GM21515 (cell line): ENCODE data around the gene HS3ST5.

ENCODE experiments used
- ATAC-seq: cut with Tn5 transposase; IDR thresholded peaks from one replicate; pipeline ENCODE4 v1.9.1; 2021; ENCODE audit not compliant: unreplicated experiment

Gene HS3ST5

DNA sequence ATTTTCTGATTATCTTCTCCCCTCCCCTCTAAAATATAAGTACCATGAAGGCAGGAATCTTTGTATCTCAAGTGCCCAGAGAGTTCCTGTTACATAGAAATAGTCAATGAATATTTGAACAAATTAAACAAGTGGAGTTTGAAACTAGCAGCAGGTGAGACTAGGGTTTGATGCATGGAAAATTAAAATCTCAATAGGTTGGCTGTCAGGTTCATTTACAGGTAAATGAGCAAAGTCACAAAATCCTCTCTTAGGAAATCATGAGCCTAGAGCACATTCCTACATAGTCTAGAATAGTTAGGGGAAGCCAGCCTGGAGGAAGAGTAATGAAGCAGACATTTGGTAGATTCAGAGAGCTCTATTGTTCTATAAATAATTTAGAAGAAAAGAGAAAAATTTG is 140.4 kb downstream of the HS3ST5 start:
- ATAC-seq: no peak

GRCh38 chr6:114200891-114201290 is 141.9 kb downstream of the HS3ST5 start:
- ATAC-seq: no peak

GRCh38 chr6:114195631-114196403 is 147.0 kb downstream of the HS3ST5 start:
- no peak for ATAC-seq

GRCh38 chr6:114195027-114195365 is 147.8 kb downstream of the HS3ST5 start:
- ATAC-seq: no peak

- no peak for ATAC-seq
Measured at GRCh38 chr6:114194362-114195026, 148.3 kb downstream of the HS3ST5 start.

- ATAC-seq: no peak
Measured at GRCh38 chr6:114187563-114187962, 155.3 kb downstream of the HS3ST5 start.

DNA sequence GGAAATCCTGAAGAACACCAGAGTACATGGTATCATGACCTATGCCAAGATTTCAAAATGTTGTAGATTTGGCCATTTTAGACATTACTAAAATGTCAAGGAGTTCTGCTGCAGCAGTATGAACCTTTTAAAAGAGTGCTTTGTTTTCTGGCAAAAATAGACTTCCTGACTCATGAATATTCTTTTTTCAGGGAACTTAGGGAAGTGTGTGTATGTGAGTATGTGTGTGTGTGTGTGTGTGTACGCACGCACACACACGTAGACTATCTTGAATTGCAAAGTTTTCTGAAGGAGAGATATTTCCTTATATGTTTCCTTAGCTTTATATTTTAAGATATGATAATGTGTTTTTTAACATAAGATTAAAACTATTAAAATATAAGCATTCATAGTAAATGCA is 161.2 kb downstream of the HS3ST5 start:
- no peak for ATAC-seq

DNA sequence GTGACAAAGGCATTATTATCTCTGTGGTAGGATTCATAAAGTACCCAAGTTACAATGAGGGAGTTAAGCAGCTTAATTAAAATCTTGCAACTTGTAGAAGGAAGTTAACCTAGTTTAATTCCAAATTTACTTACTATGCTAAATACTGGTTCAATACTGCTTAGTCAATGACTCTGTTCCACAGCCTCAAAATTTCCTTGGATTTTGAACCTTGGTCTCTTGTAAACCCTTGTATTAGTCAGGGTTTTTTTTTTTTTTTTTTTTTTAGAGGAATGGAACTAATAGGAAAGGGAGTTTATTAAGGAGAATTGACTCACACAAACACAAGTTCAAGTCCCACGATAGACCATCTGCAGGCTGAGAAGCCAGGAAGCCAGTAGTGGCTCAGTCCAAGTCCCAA is 163.4 kb downstream of the HS3ST5 start:
- no peak for ATAC-seq

DNA sequence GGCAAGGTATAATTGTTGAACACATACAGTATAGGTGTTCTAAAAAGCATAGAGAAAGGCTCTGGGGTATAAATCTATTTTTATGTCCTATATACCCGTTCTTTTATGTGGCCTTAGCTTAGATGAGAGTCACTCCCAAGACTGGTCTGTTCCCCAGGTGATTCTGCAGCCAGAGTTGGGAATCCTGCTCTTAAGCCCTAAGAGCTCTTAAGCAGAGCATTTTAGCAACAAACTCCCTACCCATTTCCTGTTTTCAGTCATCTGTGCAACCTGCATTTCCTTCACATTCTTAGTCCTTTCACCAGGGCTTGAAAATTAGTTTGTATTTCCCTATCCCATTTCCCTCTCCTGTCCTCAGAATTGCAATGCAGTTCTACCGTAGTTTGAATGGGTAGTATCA is 166.1 kb downstream of the HS3ST5 start:
- no peak for ATAC-seq

- no peak for ATAC-seq
Measured at GRCh38 chr6:114172576-114173260, 170.1 kb downstream of the HS3ST5 start.

DNA sequence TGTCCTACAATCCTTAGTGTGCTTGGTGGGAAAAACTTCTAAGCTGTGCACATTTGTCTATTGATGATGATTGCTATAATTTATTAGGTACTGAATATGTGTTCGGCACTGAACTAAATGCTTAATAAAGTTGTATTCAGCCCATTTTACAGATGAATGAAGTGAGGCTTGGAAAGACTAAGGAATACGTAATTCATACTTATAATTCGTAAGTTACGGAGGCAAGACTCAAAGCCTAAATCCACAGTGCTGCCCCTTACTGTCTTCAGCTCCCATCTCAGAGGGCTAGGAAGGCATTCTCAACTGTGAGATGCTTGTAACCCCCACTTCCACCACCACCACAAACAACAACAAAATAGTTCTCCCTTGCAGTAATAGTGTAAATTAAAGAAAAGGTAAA is 171.3 kb downstream of the HS3ST5 start:
- ATAC-seq: no peak

DNA sequence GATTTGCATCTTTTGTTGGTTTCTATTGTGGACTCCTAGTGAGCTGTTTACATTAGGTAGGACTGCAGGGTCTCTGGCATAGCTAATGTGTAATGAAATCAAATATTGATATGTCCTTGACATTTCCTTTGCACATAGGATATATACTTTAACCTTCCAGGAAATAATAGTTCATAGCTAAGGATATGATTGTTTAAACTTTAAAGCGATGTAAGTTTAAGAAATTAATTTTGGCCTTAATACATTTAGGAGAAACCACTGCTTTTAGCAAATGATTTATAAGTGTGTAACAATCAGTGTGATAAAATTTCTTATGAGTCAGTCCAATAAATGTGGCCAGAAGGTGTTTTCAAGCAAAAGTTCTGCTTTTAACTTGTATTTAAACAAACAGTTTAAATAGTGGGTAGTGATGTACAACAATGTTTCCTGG is 171.8 kb downstream of the HS3ST5 start:
- ATAC-seq: no peak

- ATAC-seq: no peak
Measured at GRCh38 chr6:114170372-114170771, 172.5 kb downstream of the HS3ST5 start.

GRCh38 chr6:114169763-114170162 is 173.1 kb downstream of the HS3ST5 start:
- ATAC-seq: no peak

DNA sequence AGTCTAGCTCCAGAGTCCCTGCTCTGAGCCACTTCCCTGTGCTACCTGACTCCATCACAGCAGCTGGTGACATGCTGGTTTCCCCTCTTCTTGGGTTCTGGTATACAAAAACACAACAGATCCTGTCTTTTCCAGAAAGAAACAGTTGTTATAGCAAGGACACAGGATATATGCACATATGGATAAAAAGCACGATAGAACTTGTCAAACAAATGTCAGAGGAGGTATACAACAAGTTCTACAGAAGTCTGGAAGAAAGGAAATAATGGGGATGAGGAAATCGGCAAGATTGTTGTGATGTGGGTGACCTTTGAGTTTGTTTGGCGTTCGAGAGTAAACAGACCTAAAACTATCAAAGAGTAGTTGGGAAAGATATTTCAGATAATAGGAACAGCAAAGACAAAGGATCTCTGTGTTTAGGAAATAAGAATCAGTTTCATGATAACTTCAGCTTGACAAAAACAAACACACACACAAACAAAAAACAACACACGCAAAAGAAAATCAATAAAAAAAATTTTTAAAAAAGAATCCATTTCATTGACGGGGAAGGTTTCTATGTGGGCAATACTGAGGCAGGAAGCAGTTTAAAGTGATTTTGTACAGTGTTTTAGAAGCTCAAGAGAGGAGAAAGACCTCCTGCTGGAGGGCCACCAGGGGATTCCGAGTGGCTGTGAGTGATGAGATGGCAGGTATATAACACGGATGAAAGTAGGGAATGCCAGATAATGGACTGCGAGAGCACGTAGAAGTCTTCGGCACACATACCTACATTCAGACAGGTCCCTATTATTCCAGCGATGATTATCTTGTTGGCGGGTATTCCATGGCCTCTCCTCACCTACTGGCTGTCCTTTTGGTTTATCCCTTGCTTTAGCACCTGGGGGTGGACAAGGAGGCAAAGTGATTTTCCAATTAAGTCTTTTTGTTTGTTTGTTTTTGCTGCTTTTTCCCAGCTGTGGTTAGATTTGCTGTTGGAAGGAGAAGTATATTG is 174.9 kb downstream of the HS3ST5 start:
- ATAC-seq: no peak

DNA sequence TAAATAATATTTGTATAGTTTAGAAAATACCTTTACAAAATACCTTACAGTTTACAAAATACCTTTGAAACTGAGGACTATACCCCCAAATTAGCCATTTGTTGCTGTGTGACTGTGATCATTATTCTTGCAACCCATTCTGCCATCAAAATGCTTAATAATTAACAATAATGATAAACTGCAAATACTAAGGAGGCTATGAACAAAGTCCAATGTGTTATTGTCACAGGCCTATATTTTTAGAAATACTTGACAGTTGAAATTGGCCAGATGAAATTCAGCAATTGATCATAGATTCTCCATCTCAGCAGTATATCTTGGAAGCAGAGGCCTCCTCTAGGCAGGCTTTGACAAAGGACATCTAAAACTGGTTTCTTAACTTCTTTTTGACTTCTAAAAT is 178.6 kb downstream of the HS3ST5 start:
- ATAC-seq: no peak

DNA sequence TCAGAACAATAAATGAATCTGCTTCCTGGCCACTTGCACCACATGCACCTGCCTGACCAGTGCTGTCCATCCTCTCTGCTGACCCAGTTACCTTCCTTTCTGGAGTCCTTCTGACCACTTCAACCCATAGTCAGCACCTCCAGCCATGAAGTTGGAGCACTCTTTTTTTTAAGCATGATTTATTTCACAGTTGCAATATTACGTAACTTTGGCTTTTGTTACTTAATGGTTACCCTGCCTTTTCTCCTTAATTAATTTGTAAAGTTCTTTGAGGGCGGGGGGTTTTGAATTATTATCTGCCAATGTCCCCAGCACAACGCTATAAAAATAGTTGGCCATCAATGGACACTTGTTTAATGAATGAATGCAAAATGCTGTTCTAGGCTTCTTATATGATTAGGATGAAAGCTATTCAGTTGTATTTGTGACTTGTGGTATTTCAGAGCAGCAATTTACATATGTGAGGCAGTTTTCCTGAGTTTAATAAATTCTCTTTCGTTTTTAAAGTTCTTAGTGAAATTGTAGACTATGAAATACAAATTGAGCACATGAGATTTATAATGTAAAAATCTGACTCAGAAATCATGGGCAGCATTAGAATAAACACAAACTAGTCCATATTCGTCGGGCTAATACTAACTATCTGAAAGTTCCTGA is 180.0 kb downstream of the HS3ST5 start:
- no peak for ATAC-seq

DNA sequence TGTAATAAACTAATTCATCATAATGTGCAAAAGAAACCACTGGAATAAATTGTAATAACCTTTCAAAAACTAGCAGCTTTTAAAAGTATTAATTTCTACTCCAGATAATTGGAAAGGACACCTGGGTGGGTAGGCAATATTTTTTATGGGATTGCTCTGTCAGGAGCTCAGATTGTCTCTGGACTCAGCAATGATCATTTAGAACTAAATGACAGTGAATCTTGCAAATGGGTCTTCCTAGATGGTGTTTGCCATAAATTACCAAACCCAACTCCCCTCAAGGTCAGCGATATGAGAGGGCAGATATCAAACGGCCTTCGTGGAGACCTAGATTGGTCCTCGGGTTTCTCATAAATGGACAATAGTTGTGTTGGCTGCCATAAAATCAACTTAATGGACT is 181.9 kb downstream of the HS3ST5 start:
- ATAC-seq: no peak

- ATAC-seq: no peak
Measured at GRCh38 chr6:114159727-114160126, 183.1 kb downstream of the HS3ST5 start.
